HTERT RPE-1 (cell line): ENCODE measurements around the gene NCBP3.

Experiments
- in situ Hi-C: fragments of 300-500 bp; cut with MboI; formaldehyde crosslinking; loops from 4 replicates; pipeline ENCODE4 v1.14.3; 2020; ENCODE audit warnings: low sequenced_read_pairs

Gene NCBP3

DNA sequence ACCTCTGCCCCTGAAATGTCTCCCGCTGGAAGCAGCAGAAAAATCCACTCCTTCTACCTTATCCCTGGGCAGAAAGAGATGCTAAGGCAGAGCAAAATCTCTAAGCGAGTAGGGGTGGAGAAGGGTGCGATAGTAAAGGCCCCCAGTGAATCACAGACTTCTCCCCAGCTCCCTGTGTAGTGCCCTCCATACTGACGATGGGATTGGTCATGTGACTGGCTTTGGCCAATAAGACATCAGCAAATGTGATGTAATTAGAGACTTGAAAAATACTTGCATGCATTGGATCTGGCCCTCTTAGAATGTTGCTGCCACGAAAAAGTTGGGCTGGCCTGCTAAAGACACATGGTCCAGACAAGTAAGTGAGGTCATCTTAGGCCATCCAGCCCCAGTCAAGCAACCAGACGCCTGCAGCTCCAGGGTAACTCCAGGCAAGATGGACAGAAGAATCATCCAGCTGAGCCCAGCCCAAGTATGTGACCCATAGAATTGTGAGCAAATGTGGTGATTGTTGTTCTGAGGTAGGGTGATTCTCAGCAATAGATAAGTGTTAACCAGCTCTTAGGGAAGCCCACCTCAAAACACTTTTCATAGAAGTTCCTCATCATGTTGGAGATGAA, 86.3 kb downstream of the NCBP3 start:
- in situ Hi-C loops, result no loop called here

GRCh38 chr17:3755335-3756030, 90.6 kb downstream of the NCBP3 start:
- in situ Hi-C loops, result no loop called here

DNA sequence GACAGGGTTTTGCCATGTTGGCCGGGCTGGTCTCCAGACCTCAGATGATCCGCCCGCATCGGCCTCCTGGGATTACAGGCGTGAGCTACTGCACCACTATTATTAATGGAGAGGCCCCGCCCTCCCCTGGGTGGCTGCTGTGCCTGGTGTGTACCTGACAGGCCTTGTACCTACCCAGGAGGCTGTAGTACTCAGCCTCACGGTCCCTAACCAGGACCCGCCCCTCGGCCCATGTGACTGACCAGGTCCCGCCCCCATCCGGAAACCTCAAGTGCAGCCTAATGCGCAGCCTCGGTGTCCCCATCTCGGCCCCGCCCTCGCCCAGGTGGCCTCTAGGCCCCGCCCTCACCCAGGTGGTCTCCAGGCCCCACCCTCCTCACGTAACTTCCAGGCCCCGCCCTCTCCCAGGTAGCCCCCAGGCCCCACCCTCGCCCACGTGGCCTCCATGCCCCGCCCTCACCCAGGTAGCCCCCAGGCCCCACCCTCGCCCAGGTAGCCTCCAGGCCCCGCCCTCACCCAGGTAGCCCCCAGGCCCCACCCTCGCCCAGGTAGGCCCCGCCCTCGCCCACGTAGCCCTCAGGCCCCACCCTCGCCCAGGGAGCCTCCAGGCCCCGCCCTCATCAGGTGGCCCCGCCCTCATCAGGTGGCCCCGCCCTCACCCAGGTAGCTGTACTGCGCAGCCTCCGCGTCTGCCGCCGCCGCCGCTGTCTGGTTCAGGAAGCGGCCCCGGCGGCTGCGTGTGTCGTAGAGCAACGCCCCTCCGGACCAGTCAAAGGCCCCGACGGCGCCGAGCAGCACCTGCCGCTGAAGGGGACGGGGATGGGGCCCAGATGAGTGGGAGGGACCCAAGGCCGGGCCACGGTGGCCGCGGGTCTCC, 91.3 kb downstream of the NCBP3 start:
- in situ Hi-C loops, result no loop called here

DNA sequence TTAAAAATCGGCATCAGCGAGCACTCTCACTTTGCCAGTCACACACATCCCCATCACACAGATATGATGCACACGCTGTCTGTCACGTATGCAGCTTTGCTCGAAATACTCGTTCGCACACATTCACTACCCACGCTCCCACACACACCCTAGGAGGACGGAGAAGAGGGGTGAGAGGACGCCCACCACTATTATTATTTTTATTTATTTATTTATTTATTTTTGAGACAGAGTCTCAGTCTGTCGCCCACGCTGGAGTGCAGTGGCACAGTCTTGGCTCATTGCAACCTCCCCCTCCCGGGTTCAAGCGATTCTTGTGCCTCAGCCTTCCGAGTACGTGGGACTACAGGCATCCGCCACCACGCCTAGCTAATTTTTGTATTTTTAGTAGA, 92.0 kb downstream of the NCBP3 start:
- in situ Hi-C loops, result no loop called here

GRCh38 chr17:3753624-3754023, 92.4 kb downstream of the NCBP3 start:
- in situ Hi-C loops, result no loop called here
